A549 (cell line): ENCODE data around the gene KCNK2. TPM values are rescaled to one million over a fixed set of nuclear protein-coding genes. Genes with fewer than 3 reads are reported as not detected.

Experiments
- ATAC-seq, 2 experiments: fragments of 200-7000 bp in 1 of 2; fragments of >200 bp in 1 of 2; cut with Nextera tagmentation in 1 of 2; cut with Tn5 transposase in 1 of 2; 3 replicates each; pipeline versions ENCODE4 v1.8.0 to v1.9.1; 2018 to 2020; ENCODE audit warnings: mild to moderate bottlenecking in 1 of 2, moderate library complexity in 1 of 2
- CTCF ChIA-PET: fragments of 300-600 bp; sonication (Branson Sonifier 250); formaldehyde crosslinking; extraction: SDS; loops from one replicate; lab custom pipeline; 2021; ENCODE audit warnings: antibody characterized with exemption, inconsistent platforms; lab: Yijun Ruan, JAX
- POLR2A ChIA-PET: fragments of 350-600 bp; formaldehyde crosslinking; extraction: SDS; loops from one replicate; lab custom pipeline; 2021; ENCODE audit warnings: antibody characterized with exemption, inconsistent platforms; lab: Yijun Ruan, JAX
- DNase-seq, 2 experiments: peaks; one replicate each; pipeline versions ENCODE4 v3.0.0 to v3.0.0-alpha.2; 2011 to 2016; ENCODE audit warnings: low read depth in 1 of 2, low spot score in 1 of 2
- FAIRE-seq: peaks from 2 replicates; lab custom pipeline; 2011; peaks lifted over from hg19 to GRCh38; lab: Jason Lieb, UNC
- H3K27ac ChIP-seq, 2 experiments: fragments of >200 bp; sonication (Bioruptor Twin); formaldehyde crosslinking; 3 replicates each; pipeline ENCODE4 v1.5.1; 2016 to 2017
- H3K4me1 ChIP-seq: fragments of >200 bp; sonication (Bioruptor Twin); formaldehyde crosslinking; 3 replicates; pipeline ENCODE4 v1.6.1; 2016
- H3K4me2 ChIP-seq: fragments of >200 bp; sonication (Bioruptor Twin); formaldehyde crosslinking; 3 replicates; pipeline ENCODE4 v1.6.1; 2016
- H3K4me3 ChIP-seq: fragments of >200 bp; sonication (Bioruptor Twin); formaldehyde crosslinking; 3 replicates; pipeline ENCODE4 v1.5.1; 2016
- H3K9me3 ChIP-seq: fragments of >200 bp; sonication (Bioruptor Twin); formaldehyde crosslinking; 3 replicates; pipeline ENCODE4 v1.6.1; 2016
- BHLHE40 ChIP-seq: IDR thresholded peaks from 2 replicates; pipeline ENCODE4 v1.6.1; 2012; ENCODE audit warnings: low read depth, low read length, inconsistent platforms
- CBX8 ChIP-seq: fragments of 200-600 bp; sonication (generic); IDR thresholded peaks from 2 replicates; pipeline ENCODE4 v1.6.1; 2016
- CEBPB ChIP-seq, 2 experiments: fragments of >200 bp in 1 of 2; sonication (Bioruptor Twin) in 1 of 2; formaldehyde crosslinking in 1 of 2; IDR thresholded peaks; 2 replicates each; pipeline ENCODE4 v1.6.1; 2012 to 2016
- CHD4 ChIP-seq: fragments of 200-600 bp; sonication (generic); IDR thresholded peaks from 2 replicates; pipeline ENCODE4 v1.6.1; 2016; ENCODE audit warnings: antibody characterized with exemption, mild to moderate bottlenecking, borderline replicate concordance
- EP300 ChIP-seq, 2 experiments: fragments of >200 bp; sonication (Bioruptor Twin); formaldehyde crosslinking; IDR thresholded peaks; 2 replicates in 1 of 2; 3 replicates in 1 of 2; pipeline ENCODE4 v1.6.1; 2016 to 2017
- HMGXB4 ChIP-seq: fragments of 250-450 bp; sonication (Bioruptor Pico); IDR thresholded peaks from 2 replicates; pipeline ENCODE4 v1.5.0; 2021; ENCODE audit warnings: mild to moderate bottlenecking, moderate library complexity, borderline replicate concordance
- HOXB5 ChIP-seq: fragments of 250-450 bp; sonication (Bioruptor Pico); IDR thresholded peaks from 2 replicates; pipeline ENCODE4 v1.5.0; 2020; ENCODE audit warnings: mild to moderate bottlenecking, moderate library complexity
- JUNB ChIP-seq: fragments of >200 bp; sonication (Bioruptor Twin); formaldehyde crosslinking; IDR thresholded peaks from 2 replicates; pipeline ENCODE4 v1.6.1; 2016
- KDM5A ChIP-seq: fragments of 200-600 bp; sonication (generic); IDR thresholded peaks from 2 replicates; pipeline ENCODE4 v1.6.1; 2016; ENCODE audit warnings: antibody characterized with exemption, mild to moderate bottlenecking
- MAZ ChIP-seq: fragments of 150-350 bp; IDR thresholded peaks from 2 replicates; pipeline ENCODE4 v1.6.1; 2014; ENCODE audit warnings: antibody characterized with exemption, low read depth, low read length, borderline replicate concordance
- NPAS2 ChIP-seq: fragments of 250-450 bp; sonication (Bioruptor Pico); IDR thresholded peaks from 2 replicates; pipeline ENCODE4 v1.8.0; 2022; ENCODE audit warnings: mild to moderate bottlenecking, moderate library complexity, borderline replicate concordance
- POLR2AphosphoS2 ChIP-seq: conservative IDR thresholded peaks from 2 replicates; pipeline ENCODE4 v1.6.1; 2012; ENCODE audit warnings: low read length, improper control_type of control experiment, inconsistent platforms
- REST ChIP-seq: fragments of 200-600 bp; sonication (generic); IDR thresholded peaks from 2 replicates; pipeline ENCODE4 v1.6.1; 2016; ENCODE audit warnings: antibody characterized with exemption, mild to moderate bottlenecking, moderate library complexity
- RFX5 ChIP-seq: fragments of 450-650 bp; IDR thresholded peaks from 2 replicates; pipeline ENCODE4 v1.7.1; 2014; ENCODE audit warnings: antibody characterized with exemption, mild to moderate bottlenecking, moderate library complexity
- RNF2 ChIP-seq: fragments of 200-600 bp; sonication (generic); IDR thresholded peaks from 2 replicates; pipeline ENCODE4 v1.6.1; 2016; ENCODE audit warnings: low read depth, mild to moderate bottlenecking, antibody characterized with exemption, moderate library complexity, borderline replicate concordance
- WGBS: methylation state at CpG from one replicate; pipeline ENCODE4 v1.1.6; 2017; ENCODE audit errors: missing lambda C conversion rate; 5-methylcytosine and 5-hydroxymethylcytosine counted together
- polyA plus RNA-seq, 4 experiments: library from polyadenylated mRNA; depleted of rRNA in 3 of 4; stranded (reverse); fragments of >200 nt; fragmentation: RNase III in 1 of 4; extraction: RNeasy Plus Mini Kit Qiagen cat#74134 plus additional on column Dnase treatment in 1 of 4; gene quantifications; 2 replicates in 3 of 4; 3 replicates in 1 of 4; pipeline ENCODE4 v1.2.3, GENCODE V29; 2011 to 2017
- TF ChIP-seq, protein P1 (sequence below): fragments of 150-350 bp; IDR thresholded peaks from 2 replicates; pipeline ENCODE4 v1.6.1; 2014; ENCODE audit warnings: low read depth, mild to moderate bottlenecking, low read length
- TF ChIP-seq, protein P2 (sequence below): fragments of 250-450 bp; sonication (Bioruptor Pico); IDR thresholded peaks from 2 replicates; pipeline ENCODE4 v1.5.0; 2020; ENCODE audit warnings: low read depth, mild to moderate bottlenecking, moderate library complexity
- TF ChIP-seq, protein P3 (sequence below): IDR thresholded peaks from 2 replicates; pipeline ENCODE4 v1.6.1; 2012

KCNK2 gene
- polyA plus RNA-seq, 2 of the 4 experiments (the other 2 are of a cell fraction) = 0.04 TPM; not detected in 1

DNA sequence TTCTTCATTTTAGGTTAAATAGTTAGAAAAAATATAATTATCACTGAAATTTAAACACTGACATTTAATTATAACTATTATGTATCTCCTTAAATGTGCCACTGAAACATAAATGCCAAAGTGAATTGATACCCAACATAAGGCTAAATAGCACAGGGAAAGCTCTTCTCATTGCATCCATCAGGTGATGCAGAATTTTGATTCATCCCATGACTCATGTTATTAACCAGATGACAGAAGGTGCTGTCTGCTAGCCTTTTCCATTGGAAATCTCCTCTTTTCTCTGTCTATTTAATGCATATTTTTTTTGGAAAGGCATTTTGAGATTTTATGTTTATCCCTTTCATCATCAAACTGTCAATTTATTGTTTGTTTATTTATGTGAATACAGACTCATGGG is 136.8 kb downstream of the KCNK2 start:
- FAIRE-seq = no peak
- POLR2A ChIA-PET = no interaction called here

GRCh38 chr1:215220346-215220745 is 137.8 kb downstream of the KCNK2 start:
- CTCF ChIA-PET = no interaction called here
- FAIRE-seq = no peak
- TF ChIP-seq, protein P1, sequence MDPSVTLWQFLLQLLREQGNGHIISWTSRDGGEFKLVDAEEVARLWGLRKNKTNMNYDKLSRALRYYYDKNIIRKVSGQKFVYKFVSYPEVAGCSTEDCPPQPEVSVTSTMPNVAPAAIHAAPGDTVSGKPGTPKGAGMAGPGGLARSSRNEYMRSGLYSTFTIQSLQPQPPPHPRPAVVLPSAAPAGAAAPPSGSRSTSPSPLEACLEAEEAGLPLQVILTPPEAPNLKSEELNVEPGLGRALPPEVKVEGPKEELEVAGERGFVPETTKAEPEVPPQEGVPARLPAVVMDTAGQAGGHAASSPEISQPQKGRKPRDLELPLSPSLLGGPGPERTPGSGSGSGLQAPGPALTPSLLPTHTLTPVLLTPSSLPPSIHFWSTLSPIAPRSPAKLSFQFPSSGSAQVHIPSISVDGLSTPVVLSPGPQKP = no peak
- TF ChIP-seq BHLHE40 (no peak), HOXB5 (CRISPR knock-in tag) (no peak), KDM5A (no peak), CEBPB (IDR thresholded peaks at IDR 0.05) (no peak), POLR2AphosphoS2 (no peak), REST (no peak), MAZ (no peak)
- TF ChIP-seq, protein P2, sequence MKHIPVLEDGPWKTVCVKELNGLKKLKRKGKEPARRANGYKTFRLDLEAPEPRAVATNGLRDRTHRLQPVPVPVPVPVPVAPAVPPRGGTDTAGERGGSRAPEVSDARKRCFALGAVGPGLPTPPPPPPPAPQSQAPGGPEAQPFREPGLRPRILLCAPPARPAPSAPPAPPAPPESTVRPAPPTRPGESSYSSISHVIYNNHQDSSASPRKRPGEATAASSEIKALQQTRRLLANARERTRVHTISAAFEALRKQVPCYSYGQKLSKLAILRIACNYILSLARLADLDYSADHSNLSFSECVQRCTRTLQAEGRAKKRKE (CRISPR knock-in tag) = no peak

More for the DNA sequence above, 136.8 kb downstream of the KCNK2 start:
- CTCF ChIA-PET = no interaction called here
- no peak overlapping the region for H3K4me3 ChIP-seq
- DNase-seq (no peak), ATAC-seq (no peak)
- H3K4me2 ChIP-seq = no peak overlapping the region
- no peaks in the 10 kb centered on the region for H3K9me3 ChIP-seq
- no peaks in the 10 kb centered on the region for H3K4me1 ChIP-seq
- no peak overlapping the region for H3K27ac ChIP-seq
- TF ChIP-seq RFX5 = no peak
- no peak for TF ChIP-seq MAZ
- no peak for TF ChIP-seq JUNB
- TF ChIP-seq, protein P3, sequence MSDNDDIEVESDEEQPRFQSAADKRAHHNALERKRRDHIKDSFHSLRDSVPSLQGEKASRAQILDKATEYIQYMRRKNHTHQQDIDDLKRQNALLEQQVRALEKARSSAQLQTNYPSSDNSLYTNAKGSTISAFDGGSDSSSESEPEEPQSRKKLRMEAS = no peak
- TF ChIP-seq, protein P1 = no peak
- no peak for TF ChIP-seq REST
- no peak for TF ChIP-seq EP300 (IDR thresholded peaks at IDR 0.05)
- no peak for TF ChIP-seq CEBPB (IDR thresholded peaks at IDR 0.05)
- TF ChIP-seq RNF2 = no peak
- no peak for TF ChIP-seq CBX8
- no peak for TF ChIP-seq NPAS2
- TF ChIP-seq HMGXB4 (CRISPR knock-in tag) = no peak
- TF ChIP-seq CHD4 = no peak
- no peak for TF ChIP-seq POLR2AphosphoS2

More at GRCh38 chr1:215220346-215220745, 137.8 kb downstream of the KCNK2 start:
- Histone ChIP-seq H3K4me2 (no peak overlapping the region), H3K9me3 (no peaks in the 10 kb centered on the region), H3K4me1 (no peaks in the 10 kb centered on the region), H3K27ac (no peak overlapping the region), H3K4me3 (no peak overlapping the region)
- ATAC-seq (no peak; a peak in 1 of 6 replicates), DNase-seq (no peak)
- 12% methylated on average over 4 of the region's 4 CpGs for whole genome bisulfite sequencing
- POLR2A ChIA-PET = no interaction called here
